ENCODE results near the gene PRDM10.

Gene PRDM10

DNA sequence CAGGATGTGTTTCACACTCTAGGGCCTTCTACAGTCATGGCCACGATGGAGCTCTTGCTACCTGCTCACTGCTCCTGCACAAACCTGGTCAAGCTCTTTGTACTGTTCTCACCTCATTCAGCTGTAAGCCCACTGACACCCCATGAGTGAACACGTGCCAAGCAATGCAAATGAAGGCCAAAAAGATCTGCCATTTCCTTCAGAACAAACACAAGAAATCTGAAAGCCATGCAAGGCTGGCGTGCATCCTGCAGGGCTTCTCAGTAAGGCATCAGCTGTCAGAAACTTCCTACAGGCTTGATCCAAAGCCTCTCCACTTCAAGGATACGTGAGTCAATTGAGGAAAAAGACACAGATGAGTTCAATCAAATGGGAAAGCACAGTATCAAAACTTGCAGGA is 63.1 kb downstream of the PRDM10 start:
- no peak for DNase-seq

- DNase-seq: no peak
Observed at GRCh38 chr11:129938764-129939163, 63.9 kb downstream of the PRDM10 start.

- no peak for DNase-seq
Observed at GRCh38 chr11:129937592-129938238, 64.9 kb downstream of the PRDM10 start.

- no peak for DNase-seq
Observed at GRCh38 chr11:129935723-129936122, 66.9 kb downstream of the PRDM10 start.

- DNase-seq: no peak
Observed at GRCh38 chr11:129933891-129934290, 68.7 kb downstream of the PRDM10 start.

DNA sequence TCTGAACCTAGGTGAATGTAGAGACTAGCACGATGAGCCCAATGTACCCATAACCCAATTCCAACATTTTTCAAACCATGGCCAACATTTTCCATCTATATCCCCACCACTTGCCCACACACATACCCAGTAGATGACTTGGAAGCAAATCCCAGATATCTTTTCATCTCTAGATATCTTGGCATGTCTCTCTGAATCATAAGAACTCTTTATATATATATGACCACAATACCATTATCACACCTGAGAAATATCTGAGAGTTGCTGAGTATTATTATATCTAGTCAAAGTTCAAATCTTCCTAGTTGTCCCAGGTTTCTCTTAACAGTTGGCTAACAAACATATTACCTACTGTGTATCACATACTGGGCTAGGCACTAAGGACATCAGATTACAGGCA is 69.4 kb downstream of the PRDM10 start:
- no peak for DNase-seq

DNA sequence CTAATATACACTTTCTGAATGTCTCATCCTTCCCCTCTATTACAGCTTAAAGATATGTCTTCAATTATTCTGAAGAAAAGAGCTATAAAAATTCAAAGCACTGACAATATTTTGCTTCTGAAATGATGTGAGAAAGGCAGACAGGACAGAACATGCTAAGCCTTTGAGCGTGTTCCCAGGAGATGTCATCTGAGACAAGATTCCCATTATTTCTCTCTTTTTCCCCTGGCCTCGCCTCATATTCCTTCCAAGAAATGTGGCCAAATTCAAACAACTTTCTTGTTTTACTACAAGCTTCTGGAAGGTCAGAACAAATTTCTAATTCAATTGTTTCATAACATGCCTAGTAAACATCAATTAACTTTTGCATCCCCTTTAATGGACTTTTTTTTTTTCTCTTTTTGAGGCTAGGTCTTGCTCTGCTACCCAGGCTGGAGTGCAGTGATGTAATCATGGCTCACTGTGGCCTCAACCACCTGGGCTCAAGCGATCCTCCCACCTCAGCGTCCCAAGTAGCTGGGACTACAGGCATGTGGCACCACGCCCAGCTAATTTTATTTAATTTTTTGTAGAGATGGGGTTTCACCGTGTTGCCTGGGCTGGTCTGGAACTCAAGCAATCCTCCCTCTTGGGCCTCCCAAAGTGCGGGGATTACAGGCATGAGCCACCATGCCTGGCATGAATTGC is 70.1 kb downstream of the PRDM10 start:
- no peak for DNase-seq

GRCh38 chr11:129930743-129931142 is 71.9 kb downstream of the PRDM10 start:
- no peak for DNase-seq

DNA sequence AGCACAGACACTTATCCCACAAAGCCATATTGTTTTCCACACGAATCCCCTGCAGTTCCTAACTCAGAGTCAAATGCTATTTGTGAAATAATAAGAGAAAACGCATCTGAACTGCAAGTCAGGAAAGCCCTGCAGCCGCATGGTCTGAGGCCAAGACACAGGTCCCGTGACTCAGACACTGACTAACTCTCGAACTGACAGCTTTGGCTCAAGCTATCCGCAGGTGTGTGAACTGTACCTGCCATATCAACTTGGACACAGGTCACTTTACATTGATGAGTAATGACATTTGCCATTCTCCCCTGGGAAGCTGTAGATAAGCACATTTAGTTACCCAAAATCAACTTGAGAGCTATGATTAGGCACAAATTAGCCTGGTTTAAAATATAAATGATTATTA is 72.3 kb downstream of the PRDM10 start:
- DNase-seq: no peak

GRCh38 chr11:129929721-129930120 is 72.9 kb downstream of the PRDM10 start:
- no peak for DNase-seq

DNA sequence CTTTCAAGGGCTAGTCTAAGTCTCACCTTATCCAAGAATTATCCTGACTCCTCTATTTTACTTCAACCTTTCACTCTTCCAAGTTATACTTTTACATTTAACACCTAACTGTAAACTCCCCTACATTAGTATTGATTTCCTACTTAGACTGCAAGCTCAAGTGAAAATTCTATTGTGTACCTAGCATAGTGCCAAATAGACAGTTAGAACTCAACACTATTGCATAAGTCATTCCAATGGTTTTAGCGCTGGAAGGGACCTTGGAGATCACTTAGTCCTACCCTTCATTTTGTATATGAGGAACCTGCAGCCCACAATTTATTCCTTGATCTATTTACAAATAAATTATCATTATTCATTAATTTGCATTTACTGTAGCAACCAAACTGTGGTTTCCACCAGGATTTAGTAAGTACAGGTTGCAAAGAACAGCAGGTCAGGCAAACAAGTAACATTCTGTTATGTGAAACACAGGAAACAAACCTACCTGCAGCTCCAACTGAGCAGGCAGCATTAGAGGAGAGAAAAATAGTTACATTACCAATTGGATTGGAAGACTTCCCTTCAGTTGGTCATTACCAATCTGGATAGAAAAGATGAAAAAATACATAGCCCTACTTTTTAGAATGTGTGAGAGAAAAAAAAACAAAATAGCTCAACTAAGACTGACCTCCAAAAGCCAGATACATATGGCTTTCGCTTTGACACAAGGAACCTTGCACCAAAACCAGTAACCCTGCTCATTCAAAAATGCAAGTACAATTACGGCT is 73.5 kb downstream of the PRDM10 start:
- DNase-seq: no peak

- DNase-seq: no peak
Observed at GRCh38 chr11:129922674-129923073, 80.0 kb downstream of the PRDM10 start.

GRCh38 chr11:129918361-129918760 is 84.3 kb downstream of the PRDM10 start:
- DNase-seq: no peak

DNA sequence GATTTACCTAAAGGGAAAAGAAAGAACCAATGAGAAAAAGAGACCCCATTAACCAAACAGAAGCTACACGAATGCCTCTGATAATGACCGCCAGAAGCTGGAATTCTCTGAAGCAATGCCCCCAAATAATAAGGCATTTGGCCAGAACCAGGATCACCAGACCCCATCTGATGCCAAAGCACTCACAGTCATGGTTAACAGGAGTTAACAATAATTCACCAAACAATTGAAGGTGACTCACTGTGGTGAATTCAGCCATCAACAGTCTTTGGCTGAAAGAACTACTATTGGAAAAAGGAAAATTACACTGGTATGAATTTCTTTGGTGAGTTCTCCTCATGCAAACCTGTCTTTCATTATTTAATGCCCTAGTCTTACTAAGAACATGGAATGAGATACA is 85.4 kb downstream of the PRDM10 start:
- DNase-seq: no peak

DNA sequence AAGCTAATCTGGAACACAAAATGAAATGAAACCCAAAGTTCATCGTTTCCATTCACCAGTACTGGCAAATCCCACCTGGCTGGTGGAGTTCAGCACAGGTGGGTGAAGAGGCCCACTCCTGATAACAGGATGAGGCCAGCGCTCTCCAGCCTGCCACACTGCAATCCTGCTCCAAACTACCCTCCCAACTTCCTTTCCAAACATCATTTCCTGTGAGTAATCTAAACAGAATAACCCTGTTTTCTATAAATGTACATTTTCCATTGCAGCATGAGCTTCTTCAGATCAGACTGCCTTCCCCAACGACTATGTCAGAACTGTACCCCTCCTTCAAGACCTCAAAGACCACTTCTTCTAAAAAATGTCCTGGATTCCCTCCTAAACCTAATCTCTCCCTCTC is 91.3 kb downstream of the PRDM10 start:
- no peak for DNase-seq

- DNase-seq: no peak
Observed at GRCh38 chr11:129910360-129910759, 92.3 kb downstream of the PRDM10 start.

DNA sequence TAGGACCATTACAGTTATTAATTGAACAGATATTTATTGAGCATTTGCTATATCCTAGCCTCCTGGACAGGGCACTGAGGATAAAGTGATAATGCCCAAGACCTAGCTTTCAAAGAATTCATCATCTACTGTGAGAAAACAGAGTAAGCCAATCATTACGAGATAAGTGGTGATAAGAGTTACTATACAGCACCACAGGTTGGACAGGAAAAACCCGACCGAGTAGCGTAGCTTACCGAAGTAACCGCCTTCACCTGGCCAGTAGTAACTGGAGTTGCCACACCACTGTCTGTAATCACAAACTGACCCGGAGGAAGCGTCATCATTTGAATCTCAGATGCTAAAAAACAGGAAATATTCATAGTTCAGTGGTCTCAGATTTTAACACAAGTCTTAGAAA is 97.2 kb downstream of the PRDM10 start:
- DNase-seq: no peak

- DNase-seq: no peak
Observed at GRCh38 chr11:129896062-129896461, 106.6 kb downstream of the PRDM10 start.

DNA sequence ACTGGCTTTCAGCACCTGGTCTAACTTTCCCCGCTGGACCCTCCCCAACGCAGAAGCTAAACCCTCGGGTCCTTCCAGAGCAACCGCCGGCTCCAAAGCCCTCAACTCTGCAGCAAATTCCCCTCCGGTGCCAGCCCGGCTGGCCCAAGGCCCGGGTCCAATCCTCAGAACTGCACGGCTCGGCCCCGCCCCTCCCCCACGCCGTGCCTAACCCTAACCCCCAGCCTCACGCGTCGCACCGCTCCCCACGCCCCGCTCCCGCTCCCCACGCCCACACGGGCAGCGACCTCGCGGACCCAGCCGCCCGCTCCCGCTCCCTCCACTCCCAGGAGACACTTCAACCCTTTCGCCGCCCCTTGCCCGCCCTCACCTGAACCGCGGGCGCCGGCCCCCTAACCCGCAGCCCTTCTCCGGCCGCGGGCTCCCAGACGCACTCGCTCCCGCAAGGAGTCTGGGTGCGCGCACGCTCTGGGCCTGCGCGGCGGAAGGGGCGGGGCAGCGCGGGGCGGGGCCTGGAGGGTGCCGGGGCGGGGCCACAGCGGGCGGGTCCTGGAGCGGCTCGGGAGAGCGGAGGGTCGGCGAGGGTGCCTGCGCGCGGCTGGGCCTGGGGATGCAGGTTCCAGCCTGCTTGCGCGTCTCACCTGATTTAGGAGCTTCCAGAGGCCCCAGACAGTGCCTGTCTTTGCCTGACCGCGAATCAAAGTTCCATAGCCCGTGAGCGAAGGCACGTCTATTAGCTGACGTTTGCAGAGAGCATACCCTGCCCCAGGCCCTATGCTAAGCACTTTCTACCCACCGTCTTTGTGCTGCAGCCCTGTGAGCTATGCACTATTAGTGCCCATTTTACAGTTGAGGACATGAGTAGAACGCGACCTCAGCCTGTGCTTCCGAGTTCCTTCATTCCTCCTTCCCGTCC is 107.3 kb downstream of the PRDM10 start, which contains the start of gene NFRKB:
Gene NFRKB, minus strand, starts transcription at position 453 of the 916 bp plus-strand sequence. CDS start 2,729 bp downstream, outside the sequence.
- DNase-seq: peak; percentile 92

- no peak for DNase-seq
Observed at GRCh38 chr11:129894278-129895125, 108.1 kb downstream of the PRDM10 start.

GRCh38 chr11:129888451-129888850 is 114.2 kb downstream of the PRDM10 start:
- DNase-seq: no peak

DNA sequence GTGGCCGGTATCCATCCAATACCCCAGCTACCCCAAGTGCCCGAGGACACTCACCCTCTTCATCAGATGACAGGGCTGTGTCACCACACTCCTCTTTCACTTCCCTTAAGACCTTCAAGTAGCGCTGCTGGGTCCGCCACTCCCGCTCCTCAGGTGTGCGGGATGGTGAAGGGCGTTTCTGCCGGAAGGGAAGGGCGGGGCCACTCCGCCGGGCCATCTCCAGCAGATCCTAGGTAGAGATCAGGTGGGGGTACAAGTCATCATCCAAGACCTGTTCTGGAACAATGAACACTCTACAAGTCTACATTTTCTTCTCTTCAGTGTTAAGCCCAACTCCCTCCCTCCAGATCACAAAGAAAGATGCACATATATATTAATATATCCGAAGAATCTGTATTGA is 117.3 kb downstream of the PRDM10 start:
- no peak for DNase-seq
